GM10266 (cell line): ENCODE results near the gene SCAMP1.

Source experiments
- DNase-seq: peaks from one replicate; pipeline ENCODE4 v3.0.0; 2012; ENCODE audit errors: extremely low spot score
- CTCF ChIP-seq: IDR thresholded peaks from 2 replicates; pipeline ENCODE4 v1.5.1; 2012; ENCODE audit warnings: mild to moderate bottlenecking, low read depth; ENCODE audit not compliant: control insufficient read depth, insufficient read depth; ENCODE audit errors: missing control alignments

SCAMP1 gene

GRCh38 chr5:78508186-78508765 is 147.9 kb downstream of the SCAMP1 start:
- TF ChIP-seq CTCF = no peak
- no peak for DNase-seq

- TF ChIP-seq CTCF = no peak
- no peak for DNase-seq
Observed at GRCh38 chr5:78509145-78509865, 148.9 kb downstream of the SCAMP1 start.

- TF ChIP-seq CTCF = no peak
- DNase-seq = peak; percentile 62
Observed at GRCh38 chr5:78509884-78510769, 149.7 kb downstream of the SCAMP1 start.

- TF ChIP-seq CTCF = no peak
- DNase-seq = no peak
Observed at GRCh38 chr5:78511121-78511906, 150.9 kb downstream of the SCAMP1 start.

- DNase-seq = no peak
Observed at GRCh38 chr5:78512435-78512834, 152.0 kb downstream of the SCAMP1 start.

GRCh38 chr5:78513441-78513840 is 153.0 kb downstream of the SCAMP1 start:
- TF ChIP-seq CTCF = no peak
- DNase-seq = no peak

More at GRCh38 chr5:78512435-78512834, 152.0 kb downstream of the SCAMP1 start:
- TF ChIP-seq CTCF = no peak
